Stomach (tissue), 9 donors: ENCODE measurements around the gene ABCB1. TPM values are rescaled to one million over a fixed set of nuclear protein-coding genes. Genes with fewer than 3 reads are reported as not detected.
A peak's percentile ranks its signal among the peaks of the same experiment; 100 is the strongest.

Experiments used
- DNase-seq, 2 donors: peaks; one replicate each; pipeline versions ENCODE4 v3.0.0 to v3.0.0-alpha.2; 2013 to 2019
- H3K27ac ChIP-seq, 5 donors: fragments of 200-600 bp in 4 of 5; sonication (generic) in 4 of 5; one replicate each; pipeline ENCODE4 v1.5.1; 2013 to 2019; ENCODE audit warnings: mild to moderate bottlenecking in 1 of 5, moderate library complexity in 1 of 5
- H3K27me3 ChIP-seq, 3 donors: fragments of 200-600 bp; sonication (generic); one replicate each; pipeline ENCODE4 v1.5.1; 2017 to 2019; ENCODE audit warnings: mixed run types in 1 of 3
- H3K36me3 ChIP-seq, 4 donors: fragments of 200-600 bp; sonication (generic); 1 replicate in 3 of 4; 2 replicates in 1 of 4; pipeline ENCODE4 v1.5.1; 2016 to 2019
- H3K4me1 ChIP-seq, 4 donors: fragments of 200-600 bp; sonication (generic); one replicate each; pipeline ENCODE4 v1.5.1; 2016 to 2019
- H3K4me3 ChIP-seq, 4 donors: fragments of 200-600 bp; sonication (generic) in 3 of 4; one replicate each; pipeline ENCODE4 v1.5.1; 2016 to 2019; ENCODE audit warnings: mild to moderate bottlenecking in 1 of 4
- H3K9me3 ChIP-seq, 4 donors: fragments of 200-600 bp; sonication (generic); one replicate each; pipeline ENCODE4 v1.5.1; 2016 to 2019
- CTCF ChIP-seq, 7 experiments: fragments of 450-650 bp in 4 of 7; fragments of 200-600 bp in 3 of 7; sonication (generic) in 3 of 7; IDR thresholded peaks; one replicate each; pipeline ENCODE4 v1.5.1; 2016 to 2019; ENCODE audit warnings: antibody characterized with exemption in 7 of 7, control low read depth in 2 of 7, mild to moderate bottlenecking in 1 of 7
- EP300 ChIP-seq: sonication (generic); formaldehyde crosslinking; IDR thresholded peaks from one replicate; pipeline ENCODE4 v1.6.1; 2017; ENCODE audit warnings: antibody characterized with exemption
- POLR2A ChIP-seq, 4 donors: fragments of 450-650 bp; IDR thresholded peaks; one replicate each; pipeline ENCODE4 v1.6.1; 2016; ENCODE audit warnings: antibody characterized with exemption in 4 of 4, control low read depth in 2 of 4, mild to moderate bottlenecking in 1 of 4, moderate library complexity in 1 of 4
- POLR2AphosphoS5 ChIP-seq, 3 donors: sonication (generic); formaldehyde crosslinking; IDR thresholded peaks; one replicate each; pipeline ENCODE4 v1.6.1; 2016; ENCODE audit warnings: antibody characterized with exemption in 3 of 3
- WGBS, 5 donors: extraction: QIAGEN DNeasy Blood & Tissue Kit in 3 of 5; methylation state at CpG; one replicate each; pipeline versions ENCODE4 v1.1.5 to v1.1.7; 2013 to 2018; 5-methylcytosine and 5-hydroxymethylcytosine counted together
- intact Hi-C: fragments of 100-400 bp; cut with DNase I; formaldehyde crosslinking; loops from one replicate; pipeline ENCODE4 v1.15.1; 2023; ENCODE audit warnings: low total_unique reads
- polyA plus RNA-seq, 3 donors: library from polyadenylated mRNA; stranded (reverse); fragments of 200-250 nt; gene quantifications; one replicate each; pipeline ENCODE4 v1.2.3, GENCODE V29; 2013
- total RNA-seq, 5 donors: library from RNA; depleted of rRNA; stranded (reverse); fragments of >200 nt; gene quantifications; one replicate each; pipeline versions ENCODE4 v1.1.0 to v1.2.3, GENCODE V29; 2014 to 2016
- donor health status: healthy with polysubstance abuse.
- donor health status: Bipolar disorder and iron deficiency.
- donor health status: healthy.

The ABCB1 gene
- total and polyA plus RNA-seq, 8 donors = 0.45 to 10.6 (median 1.7) TPM; not detected in 1

- TF ChIP-seq POLR2AphosphoS5 (IDR thresholded peaks at IDR 0.05) (peak in 1 of 3 donors; percentile 16), EP300 (no peak), POLR2A (IDR thresholded peaks at IDR 0.05) (no peak)
- peak overlapping the region in 3 of 4 donors; percentile 49 to 51 (median 51) for H3K4me3 ChIP-seq
- H3K4me1 ChIP-seq = peaks cover 5 to 17% (median 10%) of the 10 kb centered on the region in 4 donors
- peaks cover 0 to 43% (median 10%) of the 10 kb centered on the region in 3 donors for H3K27me3 ChIP-seq
- intact Hi-C loops = no loop called here
- H3K27ac ChIP-seq = peak overlapping the region in 1 of 5 donors; percentile 41
- DNase-seq = peak; percentile 28 to 58
- no peaks in the 10 kb centered on the region for H3K9me3 ChIP-seq
- 49 to 64% (median 56%) methylated on average over 10 of the region's 10 CpGs for WGBS, 5 donors
- H3K36me3 ChIP-seq = no peaks in the 10 kb centered on the region
Measured at GRCh38 chr7:87599336-87599735, 1.3 kb downstream of the ABCB1 start.

- intact Hi-C loops = no loop called here
- Histone ChIP-seq H3K27ac (no peak overlapping the region), H3K4me1 (peaks cover 5 to 17% (median 10%) of the 10 kb centered on the region in 4 donors), H3K9me3 (no peaks in the 10 kb centered on the region), H3K36me3 (no peaks in the 10 kb centered on the region), H3K27me3 (peaks cover 0 to 38% (median 10%) of the 10 kb centered on the region in 3 donors), H3K4me3 (no peak overlapping the region)
- whole genome bisulfite sequencing, 5 donors = 64 to 74% (median 65%) methylated on average over 4 of the region's 4 CpGs
- DNase-seq = no peak
- no peak for TF ChIP-seq POLR2A (IDR thresholded peaks at IDR 0.05)
- no peak for TF ChIP-seq EP300
- TF ChIP-seq CTCF (IDR thresholded peaks at IDR 0.05) = no peak
- no peak for TF ChIP-seq POLR2AphosphoS5 (IDR thresholded peaks at IDR 0.05)
Measured at GRCh38 chr7:87598234-87599009, 2.3 kb downstream of the ABCB1 start.

GRCh38 chr7:87596696-87597095 is 4.0 kb downstream of the ABCB1 start:
- Histone ChIP-seq H3K27me3 (peaks cover 0 to 20% (median 10%) of the 10 kb centered on the region in 3 donors), H3K9me3 (no peaks in the 10 kb centered on the region), H3K4me3 (no peak overlapping the region), H3K4me1 (peaks cover 5 to 17% (median 10%) of the 10 kb centered on the region in 4 donors), H3K36me3 (no peaks in the 10 kb centered on the region), H3K27ac (no peak overlapping the region)
- no peak for TF ChIP-seq POLR2AphosphoS5 (IDR thresholded peaks at IDR 0.05)
- TF ChIP-seq POLR2A (IDR thresholded peaks at IDR 0.05) = no peak
- no peak for TF ChIP-seq EP300
- no peak for TF ChIP-seq CTCF (IDR thresholded peaks at IDR 0.05)
- 32 to 53% (median 47%) methylated on average over 1 of the region's 1 CpG for WGBS, 5 donors
- intact Hi-C loops = no loop called here
- DNase-seq = no peak

GRCh38 chr7:87596136-87596535 is 4.5 kb downstream of the ABCB1 start:
- H3K4me1 ChIP-seq = peaks cover 5 to 16% (median 10%) of the 10 kb centered on the region in 4 donors
- peaks cover 0 to 16% (median 10%) of the 10 kb centered on the region in 3 donors for H3K27me3 ChIP-seq
- TF ChIP-seq CTCF (IDR thresholded peaks at IDR 0.05) = no peak
- TF ChIP-seq POLR2A (IDR thresholded peaks at IDR 0.05) = no peak
- TF ChIP-seq POLR2AphosphoS5 (IDR thresholded peaks at IDR 0.05) = no peak
- TF ChIP-seq EP300 = no peak
- 61 to 70% (median 65%) methylated on average over 1 of the region's 1 CpG for WGBS, 5 donors
- H3K9me3 ChIP-seq = no peaks in the 10 kb centered on the region
- no peak overlapping the region for H3K27ac ChIP-seq
- H3K36me3 ChIP-seq = no peaks in the 10 kb centered on the region
- H3K4me3 ChIP-seq = no peak overlapping the region
- DNase-seq = no peak
- intact Hi-C loops = no loop called here

- Histone ChIP-seq H3K27me3 (no peaks in the 10 kb centered on the region), H3K4me1 (no peaks in the 10 kb centered on the region), H3K36me3 (no peaks in the 10 kb centered on the region), H3K27ac (no peak overlapping the region), H3K9me3 (no peaks in the 10 kb centered on the region), H3K4me3 (no peak overlapping the region)
- no peak for TF ChIP-seq POLR2A (IDR thresholded peaks at IDR 0.05)
- no peak for TF ChIP-seq CTCF (IDR thresholded peaks at IDR 0.05)
- no peak for TF ChIP-seq EP300
- no peak for TF ChIP-seq POLR2AphosphoS5 (IDR thresholded peaks at IDR 0.05)
- no peak for DNase-seq
- WGBS, 5 donors = 78 to 94% (median 89%) methylated on average over 1 of the region's 1 CpG
- intact Hi-C loops = no loop called here
Measured at GRCh38 chr7:87592300-87592699, 8.4 kb downstream of the ABCB1 start.
